BLaER1 (cell line): ENCODE results near the gene FAM170A.
A peak's percentile ranks its signal among the peaks of the same experiment; 100 is the strongest.

ENCODE experiments used
- H3K27ac ChIP-seq: shearing (Covaris generic); formaldehyde crosslinking; 2 replicates; pipeline ENCODE4 v1.8.1; 2022
- H3K27me3 ChIP-seq: shearing (Covaris generic); formaldehyde crosslinking; 2 replicates; pipeline ENCODE4 v1.8.1; 2022
- H3K36me3 ChIP-seq: shearing (Covaris generic); formaldehyde crosslinking; 2 replicates; pipeline ENCODE4 v1.8.1; 2022
- H3K4me1 ChIP-seq: shearing (Covaris generic); formaldehyde crosslinking; 2 replicates; pipeline ENCODE4 v1.8.1; 2022
- H3K4me2 ChIP-seq: shearing (Covaris generic); formaldehyde crosslinking; 2 replicates; pipeline ENCODE4 v1.8.1; 2022
- H3K4me3 ChIP-seq: shearing (Covaris generic); formaldehyde crosslinking; 2 replicates; pipeline ENCODE4 v1.8.1; 2022
- H3K9ac ChIP-seq: shearing (Covaris generic); formaldehyde crosslinking; 2 replicates; pipeline ENCODE4 v1.8.1; 2022
- H3K9me3 ChIP-seq: shearing (Covaris generic); formaldehyde crosslinking; 2 replicates; pipeline ENCODE4 v1.8.1; 2022
- H4K20me1 ChIP-seq: shearing (Covaris generic); formaldehyde crosslinking; 2 replicates; pipeline ENCODE4 v1.8.1; 2022
- Cebpa-rat ChIP-seq: shearing (Covaris generic); IDR thresholded peaks from 2 replicates; pipeline ENCODE4 v1.8.1; 2022

The FAM170A gene

GRCh38 chr5:119651486-119651885 is 22.1 kb downstream of the FAM170A start:
- H3K9me3 ChIP-seq = no peaks in the 10 kb centered on the region
- no peak overlapping the region for H3K27ac ChIP-seq
- no peak overlapping the region for H3K9ac ChIP-seq
- H3K4me3 ChIP-seq = no peak overlapping the region
- no peaks in the 10 kb centered on the region for H3K27me3 ChIP-seq
- H3K4me1 ChIP-seq = no peaks in the 10 kb centered on the region
- no peaks in the 10 kb centered on the region for H4K20me1 ChIP-seq
- no peaks in the 10 kb centered on the region for H3K36me3 ChIP-seq
- no peak for TF ChIP-seq Cebpa-rat
- H3K4me2 ChIP-seq = no peak overlapping the region

DNA sequence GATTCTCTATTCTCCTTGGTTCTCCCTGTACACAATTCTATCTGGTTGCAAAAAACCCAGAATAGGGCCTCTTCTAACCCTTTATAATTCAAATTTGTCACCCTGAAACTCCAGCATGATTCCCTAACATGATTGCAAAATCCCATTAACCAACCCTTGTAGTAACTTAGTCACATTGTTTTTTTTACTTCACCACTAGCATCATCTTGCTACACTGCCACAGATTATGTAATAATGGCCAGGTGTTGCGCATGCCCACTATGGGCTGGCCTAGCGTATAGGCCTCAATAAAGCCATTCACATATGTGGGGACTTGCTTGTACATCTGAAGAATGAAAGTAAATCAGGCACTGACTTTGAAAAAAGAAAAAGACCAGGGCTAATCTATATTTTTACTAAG is 25.7 kb downstream of the FAM170A start:
- no peaks in the 10 kb centered on the region for H4K20me1 ChIP-seq

DNA sequence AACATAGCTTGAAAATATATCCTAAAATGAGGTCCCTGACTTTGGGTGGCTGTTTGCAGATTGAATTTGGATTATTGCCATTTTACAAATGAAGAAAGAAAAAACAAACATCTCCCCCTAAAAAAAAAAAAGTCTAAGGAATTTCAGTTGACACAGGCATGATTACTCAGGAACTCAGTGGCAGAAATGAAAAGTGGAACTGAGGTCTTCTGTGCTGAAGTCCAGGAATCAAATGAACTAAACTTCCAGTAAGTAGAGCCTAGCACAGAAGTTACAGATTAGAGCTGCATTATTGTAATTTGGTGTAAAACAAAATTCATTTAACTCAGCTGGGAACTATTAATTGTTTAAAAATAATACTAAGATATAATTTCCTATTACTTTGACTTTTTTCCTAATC is 26.7 kb downstream of the FAM170A start:
- H3K9me3 ChIP-seq = no peaks in the 10 kb centered on the region
- no peak for TF ChIP-seq Cebpa-rat
- H3K4me3 ChIP-seq = no peak overlapping the region
- H3K4me2 ChIP-seq = no peak overlapping the region
- H4K20me1 ChIP-seq = no peaks in the 10 kb centered on the region
- H3K27ac ChIP-seq = no peak overlapping the region
- H3K27me3 ChIP-seq = no peaks in the 10 kb centered on the region
- H3K4me1 ChIP-seq = no peaks in the 10 kb centered on the region
- H3K36me3 ChIP-seq = no peaks in the 10 kb centered on the region
- no peak overlapping the region for H3K9ac ChIP-seq

More for the DNA sequence above, 25.7 kb downstream of the FAM170A start:
- Histone ChIP-seq H3K4me3 (no peak overlapping the region), H3K36me3 (no peaks in the 10 kb centered on the region), H3K27me3 (no peaks in the 10 kb centered on the region), H3K27ac (no peak overlapping the region), H3K4me1 (no peaks in the 10 kb centered on the region), H3K9ac (no peak overlapping the region), H3K9me3 (no peaks in the 10 kb centered on the region), H3K4me2 (no peak overlapping the region)
- TF ChIP-seq Cebpa-rat = no peak

DNA sequence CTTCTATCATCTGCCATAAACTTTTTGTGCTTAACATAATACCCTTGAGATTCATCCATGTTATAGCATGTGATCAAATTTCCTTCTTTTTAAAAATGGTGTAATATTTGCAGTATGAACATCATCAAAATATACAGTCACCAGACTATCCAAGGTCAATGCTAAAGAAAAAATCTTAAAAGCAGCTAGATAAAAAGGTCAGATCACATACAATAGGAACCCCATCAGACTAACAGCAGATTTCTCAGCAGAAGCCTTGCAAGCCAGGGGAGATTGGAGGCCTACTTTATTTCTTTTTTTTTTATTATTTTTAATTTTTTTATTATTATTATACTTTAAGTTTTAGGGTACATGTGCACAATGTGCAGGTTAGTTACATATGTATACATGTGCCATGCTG is 37.2 kb downstream of the FAM170A start:
- Histone ChIP-seq H3K9me3 (peaks cover 7% of the 10 kb centered on the region; the same call in 1 of the 2 replicates), H4K20me1 (no peaks in the 10 kb centered on the region), H3K4me1 (no peaks in the 10 kb centered on the region), H3K9ac (no peak overlapping the region), H3K36me3 (no peaks in the 10 kb centered on the region), H3K27me3 (no peaks in the 10 kb centered on the region), H3K4me3 (no peak overlapping the region), H3K4me2 (no peak overlapping the region), H3K27ac (no peak overlapping the region)
- TF ChIP-seq Cebpa-rat = no peak

DNA sequence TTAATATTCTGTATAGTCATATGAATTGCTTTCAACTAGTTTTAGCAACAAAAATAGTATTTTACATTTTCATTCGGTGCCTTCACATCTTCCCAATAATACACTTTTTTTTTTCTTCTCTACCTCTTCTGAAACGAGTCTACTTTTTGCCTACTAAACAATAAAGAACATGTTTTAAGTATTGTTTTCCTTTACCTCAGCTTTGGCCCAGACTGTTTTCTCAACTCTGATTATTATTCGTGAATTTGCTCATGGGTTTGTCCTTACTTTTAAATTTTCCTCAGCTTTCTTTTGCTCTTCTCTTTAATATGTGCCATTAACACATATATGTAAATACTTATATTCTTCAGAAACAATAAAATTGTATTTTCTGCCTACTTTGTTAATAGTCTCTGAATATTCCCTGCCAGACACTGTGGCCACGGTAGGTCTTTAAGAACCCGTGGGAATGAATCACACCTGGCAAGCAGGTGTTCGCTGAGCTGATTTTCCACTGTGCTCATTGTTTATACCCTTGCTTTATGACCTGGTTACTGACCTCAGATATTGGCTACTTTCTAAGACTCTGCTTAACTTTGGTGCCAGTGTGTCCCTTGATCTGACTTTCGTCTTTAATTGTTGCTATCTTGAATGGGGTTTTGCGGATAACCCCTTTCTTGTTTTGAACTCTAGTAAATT is 49.1 kb downstream of the FAM170A start:
- no peaks in the 10 kb centered on the region for H4K20me1 ChIP-seq
- no peaks in the 10 kb centered on the region for H3K9me3 ChIP-seq
- no peak overlapping the region for H3K4me3 ChIP-seq
- H3K36me3 ChIP-seq = no peaks in the 10 kb centered on the region
- H3K27ac ChIP-seq = no peak overlapping the region
- no peak overlapping the region for H3K9ac ChIP-seq
- no peaks in the 10 kb centered on the region for H3K27me3 ChIP-seq
- H3K4me1 ChIP-seq = peaks cover 7% of the 10 kb centered on the region
- TF ChIP-seq Cebpa-rat = no peak
- no peak overlapping the region for H3K4me2 ChIP-seq

GRCh38 chr5:119680080-119680479 is 50.7 kb downstream of the FAM170A start:
- Histone ChIP-seq H4K20me1 (no peaks in the 10 kb centered on the region), H3K36me3 (no peaks in the 10 kb centered on the region), H3K9me3 (no peaks in the 10 kb centered on the region), H3K4me2 (no peak overlapping the region), H3K9ac (no peak overlapping the region), H3K27ac (no peak overlapping the region), H3K4me1 (peaks cover 7% of the 10 kb centered on the region), H3K4me3 (no peak overlapping the region), H3K27me3 (no peaks in the 10 kb centered on the region)
- no peak for TF ChIP-seq Cebpa-rat

- H3K36me3 ChIP-seq = no peaks in the 10 kb centered on the region
- peaks cover 7% of the 10 kb centered on the region for H3K4me1 ChIP-seq
- no peak overlapping the region for H3K9ac ChIP-seq
- no peaks in the 10 kb centered on the region for H3K9me3 ChIP-seq
- no peak for TF ChIP-seq Cebpa-rat
- no peaks in the 10 kb centered on the region for H3K27me3 ChIP-seq
- no peaks in the 10 kb centered on the region for H4K20me1 ChIP-seq
- H3K27ac ChIP-seq = no peak overlapping the region
- no peak overlapping the region for H3K4me3 ChIP-seq
- H3K4me2 ChIP-seq = 0 out of 2 replicates have a peak overlapping the region, but pooled peaks have one; percentile 7
Observed at GRCh38 chr5:119681734-119682133, 52.4 kb downstream of the FAM170A start.

- Histone ChIP-seq H3K4me3 (no peak overlapping the region), H3K9me3 (no peaks in the 10 kb centered on the region), H3K27me3 (no peaks in the 10 kb centered on the region), H4K20me1 (no peaks in the 10 kb centered on the region), H3K9ac (no peak overlapping the region), H3K27ac (no peak overlapping the region), H3K4me1 (peaks cover 7% of the 10 kb centered on the region), H3K4me2 (no peak overlapping the region), H3K36me3 (no peaks in the 10 kb centered on the region)
- TF ChIP-seq Cebpa-rat = no peak
Observed at GRCh38 chr5:119682372-119682771, 53.0 kb downstream of the FAM170A start.
